SK-N-SH treated with all-trans-retinoic acid at 6 μM for 48 hours (cell line): Measurements from ENCODE around the gene FLT1.

Experiments
- ATAC-seq: fragments of 200-7000 bp; cut with Tn5 transposase; 3 replicates; pipeline ENCODE4 v1.9.1; 2020; ENCODE audit warnings: mild to moderate bottlenecking, moderate library complexity
- BACH2 ChIP-seq: fragments of 250-450 bp; sonication (Bioruptor Pico); IDR thresholded peaks from 2 replicates; pipeline ENCODE4 v1.9.0; 2021; ENCODE audit warnings: mild to moderate bottlenecking, borderline replicate concordance
- CREB5 ChIP-seq: fragments of 250-450 bp; sonication (Bioruptor Pico); IDR thresholded peaks from 2 replicates; pipeline ENCODE4 v1.5.1; 2020; ENCODE audit warnings: low read depth, mild to moderate bottlenecking, moderate library complexity
- CSDC2 ChIP-seq: fragments of 250-450 bp; sonication (Bioruptor Pico); IDR thresholded peaks from 2 replicates; pipeline ENCODE4 v1.5.0; 2020; ENCODE audit warnings: mild to moderate bottlenecking, moderate library complexity
- ESRRG ChIP-seq: fragments of 250-450 bp; sonication (Bioruptor Pico); IDR thresholded peaks from 2 replicates; pipeline ENCODE4 v1.6.1; 2021; ENCODE audit warnings: mild to moderate bottlenecking
- GLIS3 ChIP-seq: fragments of 250-450 bp; sonication (Bioruptor Pico); IDR thresholded peaks from 2 replicates; pipeline ENCODE4 v1.5.0; 2020; ENCODE audit warnings: mild to moderate bottlenecking, moderate library complexity
- ISL1 ChIP-seq: fragments of 250-450 bp; sonication (Bioruptor Pico); IDR thresholded peaks from 2 replicates; pipeline ENCODE4 v2.1.2; 2022; ENCODE audit warnings: mild to moderate bottlenecking, moderate library complexity
- OSR1 ChIP-seq: fragments of 250-450 bp; sonication (Bioruptor Pico); IDR thresholded peaks from 2 replicates; pipeline ENCODE4 v1.8.0; 2022; ENCODE audit warnings: moderate library complexity, mild to moderate bottlenecking, inconsistent platforms
- PPARA ChIP-seq: fragments of 250-450 bp; sonication (Bioruptor Pico); IDR thresholded peaks from 2 replicates; pipeline ENCODE4 v1.5.0; 2020; ENCODE audit warnings: mild to moderate bottlenecking, borderline replicate concordance
- RARB ChIP-seq: fragments of 250-450 bp; sonication (Bioruptor Pico); IDR thresholded peaks from 2 replicates; pipeline ENCODE4 v1.8.0; 2021; ENCODE audit warnings: mild to moderate bottlenecking, moderate library complexity
- SNAI2 ChIP-seq: fragments of 250-450 bp; sonication (Bioruptor Pico); IDR thresholded peaks from 2 replicates; pipeline ENCODE4 v1.5.0; 2020; ENCODE audit warnings: mild to moderate bottlenecking, moderate library complexity
- TCF4 ChIP-seq: fragments of 250-450 bp; sonication (Bioruptor Pico); IDR thresholded peaks from 2 replicates; pipeline ENCODE4 v1.8.0; 2021; ENCODE audit warnings: mild to moderate bottlenecking, moderate library complexity, borderline replicate concordance
- TOX ChIP-seq: fragments of 250-450 bp; sonication (Bioruptor Pico); IDR thresholded peaks from 2 replicates; pipeline ENCODE4 v1.8.0; 2021; ENCODE audit warnings: mild to moderate bottlenecking, moderate library complexity, borderline replicate concordance
- TSHZ2 ChIP-seq: fragments of 250-450 bp; sonication (Bioruptor Pico); IDR thresholded peaks from 2 replicates; pipeline ENCODE4 v1.5.0; 2020; ENCODE audit warnings: mild to moderate bottlenecking, moderate library complexity
- ZC3H10 ChIP-seq: fragments of 250-450 bp; sonication (Bioruptor Pico); IDR thresholded peaks from 2 replicates; pipeline ENCODE4 v1.5.1; 2021; ENCODE audit warnings: mild to moderate bottlenecking, moderate library complexity
- ZFP3 ChIP-seq: fragments of 250-450 bp; sonication (Bioruptor Pico); IDR thresholded peaks from 2 replicates; pipeline ENCODE4 v1.5.0; 2020; ENCODE audit warnings: mild to moderate bottlenecking, moderate library complexity
- ZNF565 ChIP-seq: fragments of 450-650 bp; formaldehyde crosslinking; conservative IDR thresholded peaks from 2 replicates; pipeline ENCODE4 v1.5.0; 2020; ENCODE audit warnings: low read depth, mild to moderate bottlenecking, moderate library complexity
- ZNF70 ChIP-seq: fragments of 450-650 bp; formaldehyde crosslinking; IDR thresholded peaks from 2 replicates; pipeline ENCODE4 v1.5.0; 2020; ENCODE audit warnings: mild to moderate bottlenecking, moderate library complexity
- ZNF8 ChIP-seq: fragments of 450-650 bp; formaldehyde crosslinking; IDR thresholded peaks from 2 replicates; pipeline ENCODE4 v1.5.0; 2020; ENCODE audit warnings: mild to moderate bottlenecking, moderate library complexity
- TF ChIP-seq, protein P1 (sequence below): fragments of 250-450 bp; sonication (Bioruptor Pico); IDR thresholded peaks from 2 replicates; pipeline ENCODE4 v1.8.0; 2021; ENCODE audit warnings: low read depth, mild to moderate bottlenecking, moderate library complexity, borderline replicate concordance
- TF ChIP-seq, protein P2 (sequence below): fragments of 250-450 bp; sonication (Bioruptor Pico); IDR thresholded peaks from 2 replicates; pipeline ENCODE4 v1.5.1; 2021; ENCODE audit warnings: mild to moderate bottlenecking, moderate library complexity
- TF ChIP-seq, protein P3 (sequence below): fragments of 250-450 bp; sonication (Bioruptor Pico); IDR thresholded peaks from 2 replicates; pipeline ENCODE4 v1.8.0; 2020; ENCODE audit warnings: mild to moderate bottlenecking, moderate library complexity, borderline replicate concordance

Gene FLT1

DNA sequence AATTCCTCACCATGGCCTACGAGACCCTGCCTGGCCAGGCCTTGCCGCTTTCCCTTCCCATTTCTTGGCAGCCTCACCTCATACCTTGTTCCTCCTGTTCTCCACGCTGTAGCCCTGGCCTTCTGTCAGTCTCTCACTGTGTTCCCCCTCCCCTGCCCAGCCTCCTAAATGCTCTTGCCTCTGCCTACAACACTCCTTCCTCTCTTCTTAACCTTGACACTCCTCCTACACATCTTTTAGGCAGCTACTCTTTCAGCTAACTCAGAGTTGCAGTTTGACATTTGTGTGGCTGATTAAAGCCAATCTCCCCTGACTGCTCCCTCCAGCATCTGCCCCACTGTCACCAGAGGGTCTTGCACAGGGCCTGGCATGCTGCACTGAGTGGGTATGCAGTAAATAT lies 150.8 kb downstream of the FLT1 start (continued):
- TF ChIP-seq, protein P1, sequence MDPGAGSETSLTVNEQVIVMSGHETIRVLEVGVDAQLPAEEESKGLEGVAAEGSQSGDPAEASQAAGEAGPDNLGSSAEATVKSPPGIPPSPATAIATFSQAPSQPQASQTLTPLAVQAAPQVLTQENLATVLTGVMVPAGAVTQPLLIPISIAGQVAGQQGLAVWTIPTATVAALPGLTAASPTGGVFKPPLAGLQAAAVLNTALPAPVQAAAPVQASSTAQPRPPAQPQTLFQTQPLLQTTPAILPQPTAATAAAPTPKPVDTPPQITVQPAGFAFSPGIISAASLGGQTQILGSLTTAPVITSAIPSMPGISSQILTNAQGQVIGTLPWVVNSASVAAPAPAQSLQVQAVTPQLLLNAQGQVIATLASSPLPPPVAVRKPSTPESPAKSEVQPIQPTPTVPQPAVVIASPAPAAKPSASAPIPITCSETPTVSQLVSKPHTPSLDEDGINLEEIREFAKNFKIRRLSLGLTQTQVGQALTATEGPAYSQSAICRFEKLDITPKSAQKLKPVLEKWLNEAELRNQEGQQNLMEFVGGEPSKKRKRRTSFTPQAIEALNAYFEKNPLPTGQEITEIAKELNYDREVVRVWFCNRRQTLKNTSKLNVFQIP (CRISPR knock-in tag), result no peak

DNA sequence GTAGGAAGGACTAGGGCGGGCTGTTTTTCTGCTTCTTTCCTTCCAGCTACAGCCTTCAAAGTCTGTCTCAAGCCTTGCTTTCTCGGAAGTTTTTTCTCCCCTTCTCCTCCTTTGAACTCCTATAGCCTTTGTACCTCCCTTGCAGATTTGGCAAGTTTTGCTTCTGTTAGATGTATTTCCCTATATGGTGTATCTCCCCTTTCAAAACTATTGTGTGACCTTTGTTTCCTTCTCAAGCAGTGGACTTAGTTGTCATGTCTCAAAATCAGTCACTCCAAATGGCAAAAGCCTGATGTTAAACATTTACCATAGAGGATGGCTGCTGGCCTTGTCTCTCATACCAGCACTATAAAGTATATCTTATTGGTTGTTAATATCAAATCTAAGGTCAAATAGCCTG lies 152.7 kb downstream of the FLT1 start:
- no peak for ATAC-seq
- TF ChIP-seq GLIS3 (no peak), TCF4 (CRISPR knock-in tag) (no peak), ZNF70 (no peak), OSR1 (no peak), CREB5 (CRISPR knock-in tag) (no peak), ZC3H10 (no peak), BACH2 (CRISPR knock-in tag) (no peak), RARB (CRISPR knock-in tag) (no peak), TOX (CRISPR knock-in tag) (no peak), ZNF8 (no peak), ZFP3 (no peak), ISL1 (CRISPR knock-in tag) (no peak), CSDC2 (CRISPR knock-in tag) (no peak), SNAI2 (CRISPR knock-in tag) (no peak)
- TF ChIP-seq, protein P1 (CRISPR knock-in tag), result no peak
- TF ChIP-seq, protein P2, sequence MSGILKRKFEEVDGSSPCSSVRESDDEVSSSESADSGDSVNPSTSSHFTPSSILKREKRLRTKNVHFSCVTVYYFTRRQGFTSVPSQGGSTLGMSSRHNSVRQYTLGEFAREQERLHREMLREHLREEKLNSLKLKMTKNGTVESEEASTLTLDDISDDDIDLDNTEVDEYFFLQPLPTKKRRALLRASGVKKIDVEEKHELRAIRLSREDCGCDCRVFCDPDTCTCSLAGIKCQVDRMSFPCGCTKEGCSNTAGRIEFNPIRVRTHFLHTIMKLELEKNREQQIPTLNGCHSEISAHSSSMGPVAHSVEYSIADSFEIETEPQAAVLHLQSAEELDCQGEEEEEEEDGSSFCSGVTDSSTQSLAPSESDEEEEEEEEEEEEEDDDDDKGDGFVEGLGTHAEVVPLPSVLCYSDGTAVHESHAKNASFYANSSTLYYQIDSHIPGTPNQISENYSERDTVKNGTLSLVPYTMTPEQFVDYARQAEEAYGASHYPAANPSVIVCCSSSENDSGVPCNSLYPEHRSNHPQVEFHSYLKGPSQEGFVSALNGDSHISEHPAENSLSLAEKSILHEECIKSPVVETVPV, result no peak

GRCh38 chr13:28340272-28340793 lies 154.6 kb downstream of the FLT1 start:
- ATAC-seq, result peak; percentile 59
- TF ChIP-seq BACH2 (CRISPR knock-in tag) (no peak), ESRRG (no peak), GLIS3 (no peak), ISL1 (CRISPR knock-in tag) (peak; percentile 91), ZNF70 (no peak), TCF4 (CRISPR knock-in tag) (peak; percentile 67), OSR1 (no peak), ZNF565 (no peak), CSDC2 (CRISPR knock-in tag) (no peak), TSHZ2 (CRISPR knock-in tag) (no peak), CREB5 (CRISPR knock-in tag) (no peak), PPARA (CRISPR knock-in tag) (no peak), ZC3H10 (no peak), ZNF8 (0 out of 2 replicates have a peak, but pooled peaks have one; percentile 3), ZFP3 (no peak)
- TF ChIP-seq, protein P3, sequence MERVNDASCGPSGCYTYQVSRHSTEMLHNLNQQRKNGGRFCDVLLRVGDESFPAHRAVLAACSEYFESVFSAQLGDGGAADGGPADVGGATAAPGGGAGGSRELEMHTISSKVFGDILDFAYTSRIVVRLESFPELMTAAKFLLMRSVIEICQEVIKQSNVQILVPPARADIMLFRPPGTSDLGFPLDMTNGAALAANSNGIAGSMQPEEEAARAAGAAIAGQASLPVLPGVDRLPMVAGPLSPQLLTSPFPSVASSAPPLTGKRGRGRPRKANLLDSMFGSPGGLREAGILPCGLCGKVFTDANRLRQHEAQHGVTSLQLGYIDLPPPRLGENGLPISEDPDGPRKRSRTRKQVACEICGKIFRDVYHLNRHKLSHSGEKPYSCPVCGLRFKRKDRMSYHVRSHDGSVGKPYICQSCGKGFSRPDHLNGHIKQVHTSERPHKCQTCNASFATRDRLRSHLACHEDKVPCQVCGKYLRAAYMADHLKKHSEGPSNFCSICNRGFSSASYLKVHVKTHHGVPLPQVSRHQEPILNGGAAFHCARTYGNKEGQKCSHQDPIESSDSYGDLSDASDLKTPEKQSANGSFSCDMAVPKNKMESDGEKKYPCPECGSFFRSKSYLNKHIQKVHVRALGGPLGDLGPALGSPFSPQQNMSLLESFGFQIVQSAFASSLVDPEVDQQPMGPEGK, result peak; percentile 39; the same call in 1 of the 2 replicates
